GM08714 (cell line): ENCODE results near the gene APC2.
"Not testable (repeated sequence)": the region's sequence is repeated elsewhere in the genome, so short reads cannot be mapped to it uniquely, and the experiment has no call there.

Experiments
- H3K4me3 ChIP-seq: fragments of 200-500 bp; sonication (Bioruptor generic); 2 replicates; pipeline ENCODE4 v1.5.1; 2014; ENCODE audit warnings: mild to moderate bottlenecking, low read length, inconsistent platforms
- ZNF274 ChIP-seq: IDR thresholded peaks from 2 replicates; pipeline ENCODE4 v1.6.1; 2012; ENCODE audit warnings: mild to moderate bottlenecking, low read depth, low read length

The APC2 gene

GRCh38 chr19:1512671-1513498 is 63.0 kb downstream of the APC2 start, which contains the start of gene ADAMTSL5:
TSS of gene ADAMTSL5 (minus strand) at chr19:1513019. CDS start at chr19:1510943, 2,076 bp downstream.
- TF ChIP-seq ZNF274: no peak
- H3K4me3 ChIP-seq: no peak within 1 kb of the TSS

GRCh38 chr19:1513499-1514294 is 63.8 kb downstream of the APC2 start:
- no peak overlapping the region for H3K4me3 ChIP-seq
- TF ChIP-seq ZNF274: no peak

GRCh38 chr19:1514295-1514661 is 64.4 kb downstream of the APC2 start:
- no peak for TF ChIP-seq ZNF274
- H3K4me3 ChIP-seq: no peak overlapping the region

GRCh38 chr19:1514986-1515721 is 65.2 kb downstream of the APC2 start:
- no peak for TF ChIP-seq ZNF274
- H3K4me3 ChIP-seq: no peak overlapping the region

- no peak overlapping the region for H3K4me3 ChIP-seq
Measured at GRCh38 chr19:1516395-1516753, 66.5 kb downstream of the APC2 start.

GRCh38 chr19:1518471-1518870 is 68.5 kb downstream of the APC2 start:
- no peak overlapping the region for H3K4me3 ChIP-seq
- TF ChIP-seq ZNF274: no peak

More at GRCh38 chr19:1516395-1516753, 66.5 kb downstream of the APC2 start:
- TF ChIP-seq ZNF274: no peak

- not testable (repeated sequence) for H3K4me3 ChIP-seq
Measured at GRCh38 chr19:1519802-1520201, 69.9 kb downstream of the APC2 start.

GRCh38 chr19:1520203-1520780 is 70.4 kb downstream of the APC2 start:
- no peak for TF ChIP-seq ZNF274
- no peak overlapping the region for H3K4me3 ChIP-seq

- TF ChIP-seq ZNF274: no peak
- no peak overlapping the region for H3K4me3 ChIP-seq
Measured at GRCh38 chr19:1521636-1522035, 71.7 kb downstream of the APC2 start.

GRCh38 chr19:1522061-1522460 is 72.1 kb downstream of the APC2 start:
- no peak for TF ChIP-seq ZNF274
- no peak overlapping the region for H3K4me3 ChIP-seq

- H3K4me3 ChIP-seq: no peak overlapping the region
- no peak for TF ChIP-seq ZNF274
Measured at GRCh38 chr19:1522838-1523237, 72.9 kb downstream of the APC2 start.
